HTR-8/SVneo (cell line): ENCODE results near the gene TP53BP2.
"Not testable (repeated sequence)": the region's sequence is repeated elsewhere in the genome, so short reads cannot be mapped to it uniquely, and the experiment has no call there.

ENCODE experiments used
- DNase-seq: peaks from one replicate; pipeline ENCODE4 v3.0.0; 2011; ENCODE audit warnings: low spot score, mixed read lengths; ENCODE audit not compliant: insufficient read length
- FAIRE-seq: peaks from 2 replicates; lab custom pipeline; 2011; peaks lifted over from hg19 to GRCh38; lab: Jason Lieb, UNC

The TP53BP2 gene

DNA sequence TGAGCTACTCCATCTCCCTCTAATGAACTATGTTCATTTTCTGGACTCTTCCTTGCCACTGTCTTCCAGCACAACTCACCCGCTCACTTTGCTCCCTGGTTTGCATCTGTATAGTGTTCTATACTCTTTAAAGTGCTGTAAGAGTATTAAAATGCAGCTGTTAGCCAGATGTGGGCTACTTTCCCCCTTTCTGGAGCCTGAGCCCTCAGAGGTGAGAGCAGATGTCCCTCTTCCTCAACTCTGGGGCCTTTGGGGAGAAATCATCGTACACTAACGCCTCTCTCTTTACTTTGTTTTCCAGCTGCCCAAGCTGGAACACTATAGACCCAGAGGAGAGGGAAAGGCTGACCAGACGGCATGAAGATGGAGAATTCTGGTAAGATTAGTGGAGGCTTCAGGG lies 94.1 kb downstream of the TP53BP2 start:
- DNase-seq: no peak
- no peak for FAIRE-seq

DNA sequence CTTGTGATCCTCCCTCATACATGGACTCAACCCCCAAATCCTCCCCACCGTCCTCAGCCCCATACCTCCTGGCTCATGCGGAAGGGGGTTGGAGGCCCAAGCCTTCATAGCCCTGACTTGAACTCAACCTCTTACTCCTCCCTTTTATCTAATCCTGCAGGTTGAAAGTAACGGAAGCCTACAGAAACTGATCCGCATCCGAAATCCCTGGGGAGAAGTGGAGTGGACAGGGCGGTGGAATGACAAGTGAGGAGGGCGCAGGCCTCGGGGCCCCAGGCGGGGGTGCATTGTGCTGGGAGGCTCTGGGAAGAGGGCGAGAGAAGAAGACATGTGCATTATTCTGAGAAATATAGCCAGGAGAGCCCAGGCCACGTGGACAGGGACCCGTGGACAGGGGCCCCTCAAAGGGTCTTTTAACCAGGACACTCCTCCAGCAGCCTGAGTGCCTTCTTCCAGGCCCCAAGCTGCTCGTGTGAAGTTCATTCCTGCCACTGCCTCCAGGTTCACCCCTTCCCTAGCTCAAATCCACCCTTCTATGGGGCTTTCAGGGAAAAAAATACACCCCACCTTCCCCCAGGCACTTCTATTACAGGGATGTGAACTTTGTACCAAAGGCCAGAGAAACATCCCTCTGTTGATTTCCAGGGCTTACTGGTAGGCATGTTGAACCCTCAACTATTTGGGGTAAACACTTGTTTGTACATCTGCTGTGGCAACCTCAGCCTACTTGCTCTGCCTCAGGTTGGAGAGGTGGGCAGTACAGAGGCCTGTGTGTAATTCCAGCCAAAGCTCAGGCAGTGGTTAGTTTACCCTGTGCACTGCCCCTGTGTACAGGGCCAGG lies 94.8 kb downstream of the TP53BP2 start:
- no peak for FAIRE-seq
- no peak for DNase-seq

DNA sequence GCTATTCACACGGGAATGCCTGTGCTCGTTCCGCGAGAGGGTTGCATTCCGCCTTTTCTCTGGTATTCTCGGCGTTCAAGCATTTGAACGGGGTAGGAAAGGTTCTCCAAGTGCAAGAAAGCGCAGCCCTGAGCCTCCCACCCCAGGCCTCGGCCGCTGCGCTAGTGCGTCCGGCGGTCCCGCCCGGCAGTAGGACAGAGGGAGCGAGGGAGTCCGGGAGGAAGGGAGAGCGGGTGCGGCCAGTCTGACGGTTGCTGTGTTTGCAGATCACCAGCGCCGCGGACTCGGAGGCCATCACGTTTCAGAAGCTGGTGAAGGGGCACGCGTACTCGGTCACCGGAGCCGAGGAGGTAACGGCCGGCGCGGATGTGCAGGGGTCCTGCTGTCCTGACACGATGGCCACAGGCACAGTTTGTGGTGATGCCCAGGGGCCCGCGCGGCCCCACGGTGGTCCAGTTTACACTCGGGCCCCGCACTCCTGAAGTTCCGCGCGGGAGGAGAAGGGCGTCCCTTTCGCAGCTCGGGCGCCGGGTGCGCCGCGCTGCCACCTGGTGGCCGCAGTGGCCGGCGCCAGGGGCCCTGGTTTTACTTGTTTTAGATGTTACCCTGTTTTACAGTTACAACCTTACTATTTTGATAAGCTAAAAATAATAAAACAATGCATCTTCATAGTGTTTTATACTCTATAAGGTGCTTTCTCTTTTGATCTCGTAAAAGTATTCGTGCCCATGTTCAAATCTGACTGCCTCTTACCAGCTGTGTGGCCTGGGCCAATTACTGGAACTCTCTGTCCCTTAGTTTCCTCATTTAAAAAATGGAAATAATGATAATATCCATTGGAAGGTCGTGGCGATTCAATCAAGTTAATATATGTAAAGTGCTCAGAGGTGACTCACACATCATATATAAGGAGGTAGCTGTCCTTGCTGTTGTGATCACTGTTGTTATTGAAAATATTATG lies 96.7 kb downstream of the TP53BP2 start:
- no peak for FAIRE-seq
- DNase-seq: no peak

DNA sequence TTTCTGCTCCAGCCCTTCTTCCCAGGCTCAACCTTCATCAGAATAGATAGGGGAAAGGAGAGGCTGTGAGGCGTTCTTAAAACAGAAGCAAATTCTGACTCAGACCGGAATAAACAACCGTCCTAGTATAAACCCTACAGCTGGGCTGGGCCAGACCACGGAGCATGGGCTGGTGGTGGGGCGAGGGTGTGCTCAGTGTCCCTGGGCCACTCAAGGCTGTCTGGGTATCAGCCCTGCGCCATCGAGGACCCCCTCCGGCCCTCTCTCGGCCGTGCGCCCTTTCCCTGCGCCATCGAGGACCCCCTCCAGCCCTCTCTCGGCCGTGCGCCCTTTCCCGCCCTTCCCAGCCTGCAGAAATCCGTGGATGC lies 97.4 kb downstream of the TP53BP2 start:
- no peak for DNase-seq
- no peak for FAIRE-seq

DNA sequence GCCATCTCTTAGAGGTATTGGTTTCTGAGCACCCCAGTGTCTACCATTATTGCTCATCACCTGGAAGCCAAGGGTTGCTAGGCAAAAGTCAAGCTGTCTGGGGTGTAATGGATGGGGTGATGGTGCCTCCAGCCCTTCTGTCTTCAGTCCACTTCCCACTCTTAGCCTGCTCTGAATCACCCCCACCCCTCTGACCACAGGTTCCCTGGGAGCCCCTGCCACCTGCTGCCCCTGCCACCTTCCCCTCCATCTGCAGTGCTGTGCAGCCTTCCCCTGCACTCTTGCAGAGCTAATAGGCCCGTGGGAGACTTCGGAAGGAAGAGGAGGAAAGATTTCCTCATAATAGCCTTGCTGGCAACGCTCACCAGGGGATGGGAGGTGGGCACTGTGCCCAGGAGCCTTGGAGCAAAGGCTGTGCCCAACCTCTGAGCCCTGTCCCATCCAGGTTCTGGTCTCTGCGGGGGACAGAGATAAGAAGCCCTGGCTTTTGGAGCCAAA lies 97.9 kb downstream of the TP53BP2 start:
- FAIRE-seq (no peak), DNase-seq (no peak)

DNA sequence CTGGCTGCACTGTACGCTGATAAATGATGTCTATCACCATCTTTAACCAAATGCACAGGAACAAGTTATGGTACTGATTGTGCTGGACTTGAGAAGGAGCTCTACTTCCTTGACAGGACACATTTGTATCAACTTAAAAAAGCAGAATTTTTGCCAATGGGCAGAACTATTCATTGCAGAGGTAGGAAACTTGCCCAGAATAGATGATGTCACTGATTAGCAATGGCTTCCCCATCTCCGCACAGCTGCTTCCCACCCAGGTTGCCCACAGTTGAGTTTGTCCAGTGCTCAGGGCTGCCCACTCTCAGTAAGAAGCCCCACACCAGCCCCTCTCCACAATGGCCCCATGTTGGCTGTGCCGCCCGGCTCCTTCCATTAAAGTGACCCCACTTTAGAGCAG lies 100.0 kb downstream of the TP53BP2 start:
- DNase-seq: no peak
- FAIRE-seq: no peak

DNA sequence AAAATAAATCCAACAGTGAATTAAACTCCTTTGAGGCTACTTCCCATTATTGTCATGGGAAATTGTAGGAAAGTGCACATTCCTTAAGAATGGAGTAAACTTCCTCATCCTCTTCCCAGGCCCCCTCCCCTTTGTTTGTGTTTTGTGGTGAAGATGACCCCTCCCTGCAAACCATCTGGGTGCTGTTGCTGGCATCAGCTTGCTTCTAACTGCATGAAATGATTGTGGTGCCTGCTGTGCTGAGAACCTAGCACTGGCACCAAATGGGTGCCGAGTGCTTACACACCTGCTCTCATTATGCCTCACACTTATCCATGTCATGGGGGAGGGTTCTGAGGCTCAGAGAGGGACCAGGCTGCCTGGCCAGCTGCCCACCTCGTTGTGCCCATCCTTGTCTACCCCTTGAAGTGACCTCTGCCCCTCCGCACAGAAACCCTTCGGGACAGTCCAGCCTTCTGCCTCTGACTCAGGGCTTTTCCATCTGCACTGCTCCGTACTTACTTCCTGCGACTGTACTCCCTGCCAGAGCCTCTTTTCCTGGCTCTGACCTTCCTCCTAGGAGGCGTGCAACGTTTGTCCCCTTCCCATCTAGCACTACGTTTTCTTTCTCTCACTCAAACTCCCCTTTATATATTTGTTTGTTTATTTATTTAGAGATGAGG lies 102.8 kb downstream of the TP53BP2 start:
- FAIRE-seq: no peak
- DNase-seq: no peak

DNA sequence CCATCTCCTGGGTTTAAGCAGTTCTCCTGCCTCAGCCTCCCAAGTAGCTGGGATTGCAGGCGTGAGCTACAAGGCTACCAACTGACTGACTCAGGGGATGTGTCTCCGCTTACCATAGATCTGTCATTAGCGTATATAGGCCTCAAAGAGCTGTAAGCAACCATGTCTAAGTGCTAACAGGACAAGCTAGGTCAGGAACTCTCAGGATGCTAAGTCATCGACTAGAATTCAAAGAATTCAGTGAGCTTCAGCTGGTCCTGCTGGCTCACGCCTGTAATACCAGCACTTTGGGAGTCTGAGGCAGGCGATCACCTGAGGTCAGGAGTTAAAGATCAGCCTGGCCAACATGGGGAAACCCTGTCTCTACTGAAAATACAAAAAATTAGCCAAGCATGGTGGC lies 103.9 kb downstream of the TP53BP2 start:
- FAIRE-seq: peak; percentile 84
- DNase-seq: peak; percentile 67

DNA sequence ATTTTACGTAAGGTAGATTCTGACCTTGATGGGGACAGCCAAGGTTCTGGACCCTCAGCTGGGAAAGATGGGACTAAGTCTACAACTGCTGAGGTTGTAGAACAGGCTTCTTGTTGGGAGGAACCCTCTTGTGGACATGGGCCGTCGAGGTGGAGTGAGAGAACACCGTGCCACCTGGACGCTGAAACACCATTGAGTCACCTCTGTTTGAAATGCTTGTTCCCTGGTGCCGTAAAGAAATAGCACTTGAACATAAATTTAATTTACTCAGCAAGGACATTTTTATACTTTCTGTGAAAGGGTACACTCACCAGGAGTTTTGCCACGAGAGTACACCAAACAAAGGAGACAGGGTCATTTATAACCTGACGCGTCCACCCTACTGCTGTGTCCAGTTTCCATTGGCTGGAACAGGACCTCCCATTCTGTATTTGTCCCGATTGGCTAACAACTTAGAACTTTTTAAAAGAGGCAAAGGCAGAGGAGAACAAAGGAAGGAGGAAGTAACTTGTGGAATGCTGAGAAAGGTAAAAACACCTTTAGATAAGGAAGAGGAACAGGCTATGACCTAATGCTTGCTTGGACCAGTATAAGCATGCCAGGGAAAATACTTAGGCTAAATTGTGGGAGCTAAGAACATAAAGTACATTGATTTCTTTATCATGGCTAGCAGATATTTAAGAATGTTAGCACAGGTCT lies 105.6 kb downstream of the TP53BP2 start:
- not testable (repeated sequence) for FAIRE-seq, DNase-seq

DNA sequence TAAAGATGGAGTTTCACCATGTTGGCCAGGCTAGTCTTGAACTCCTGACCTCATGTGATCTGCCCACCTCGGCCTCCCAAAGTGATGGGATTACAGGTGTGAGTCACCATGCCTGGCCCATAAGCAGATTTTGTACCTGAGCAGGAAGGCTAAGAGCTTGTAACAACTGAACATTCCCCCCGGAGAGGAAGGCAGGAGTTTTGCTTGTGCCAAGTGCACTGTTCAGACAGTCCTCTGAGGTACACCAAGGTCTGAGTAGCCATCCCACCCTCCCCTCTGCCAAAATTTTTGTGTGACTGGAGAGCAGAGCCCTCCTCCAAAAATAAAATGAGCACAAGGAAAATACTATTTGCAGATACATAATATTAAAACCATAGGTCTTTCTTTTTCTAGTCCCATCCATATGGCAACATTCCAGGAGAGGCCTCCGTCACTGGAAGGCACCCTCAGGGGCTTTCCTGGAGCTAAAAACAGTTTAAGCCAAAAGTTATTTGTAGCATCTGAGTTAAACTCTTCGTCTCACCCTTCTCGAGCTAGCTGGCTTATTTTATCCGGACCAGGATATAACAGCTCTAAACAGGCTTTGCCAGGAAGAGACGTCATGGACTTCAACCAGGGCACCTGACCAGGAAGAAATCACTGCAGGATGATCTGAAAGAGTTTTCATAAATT lies 106.2 kb downstream of the TP53BP2 start:
- DNase-seq (no peak), FAIRE-seq (no peak)

DNA sequence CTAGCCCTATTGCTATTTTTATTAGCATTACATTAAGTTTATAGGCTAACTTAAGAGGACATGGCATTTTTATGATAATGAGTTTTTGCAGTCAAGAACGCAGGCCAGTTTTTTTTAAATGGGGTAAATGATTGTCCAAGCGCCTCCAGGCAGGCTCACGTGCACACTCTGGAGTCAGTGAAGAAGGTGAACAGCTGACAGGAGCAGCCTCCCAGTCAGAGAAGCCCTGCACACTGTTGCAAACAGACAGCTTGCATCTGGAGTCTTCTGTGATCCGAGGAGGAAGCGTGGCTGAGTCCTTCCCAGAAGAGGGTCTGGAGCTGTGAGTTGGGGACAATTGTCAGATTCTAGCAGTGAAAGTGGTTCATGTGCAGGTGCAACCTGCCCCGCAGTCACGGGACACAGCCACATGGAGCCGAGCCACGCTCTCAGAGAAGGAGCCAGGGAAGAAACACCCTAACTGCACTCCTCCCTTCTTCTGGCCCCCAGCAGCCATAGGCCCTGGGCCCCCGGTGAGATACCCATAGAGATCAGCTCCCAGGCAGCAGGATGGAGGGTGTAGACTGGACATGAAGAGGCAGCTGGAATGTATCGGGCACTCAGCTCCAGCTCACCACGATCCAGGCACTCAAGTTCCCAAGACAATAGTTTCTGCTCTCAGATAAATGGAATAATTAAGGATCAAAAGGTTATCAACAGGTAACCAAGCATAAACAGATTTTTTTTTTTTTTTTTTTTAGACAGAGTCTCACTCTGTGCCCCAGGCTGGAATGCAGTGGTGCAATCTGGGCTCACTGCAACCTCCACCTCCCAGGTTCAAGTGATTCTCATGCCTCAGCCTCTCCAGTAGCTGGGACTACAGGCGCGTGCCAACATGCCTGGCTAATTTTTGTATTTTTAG lies 107.0 kb downstream of the TP53BP2 start:
- DNase-seq: no peak
- no peak for FAIRE-seq

DNA sequence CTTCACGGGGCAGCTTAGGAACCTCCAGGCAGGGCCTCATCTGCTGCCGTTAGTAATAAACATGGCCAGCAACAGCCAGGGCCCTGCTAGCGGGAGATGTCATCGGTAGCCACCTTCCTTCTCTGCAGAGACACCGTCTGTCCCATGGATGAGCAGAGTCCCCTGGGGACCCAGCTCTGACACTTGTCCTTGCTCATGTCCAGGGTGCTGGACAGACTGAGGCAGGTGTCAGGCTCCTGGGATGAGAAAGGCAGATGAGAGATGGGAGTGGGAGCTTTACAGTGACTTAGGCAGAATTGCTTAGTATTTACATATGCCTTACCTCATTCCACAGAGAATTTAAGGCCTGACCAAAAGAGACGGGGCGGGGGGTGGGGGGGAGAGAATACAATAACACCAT lies 108.4 kb downstream of the TP53BP2 start:
- no peak for FAIRE-seq
- DNase-seq: no peak

DNA sequence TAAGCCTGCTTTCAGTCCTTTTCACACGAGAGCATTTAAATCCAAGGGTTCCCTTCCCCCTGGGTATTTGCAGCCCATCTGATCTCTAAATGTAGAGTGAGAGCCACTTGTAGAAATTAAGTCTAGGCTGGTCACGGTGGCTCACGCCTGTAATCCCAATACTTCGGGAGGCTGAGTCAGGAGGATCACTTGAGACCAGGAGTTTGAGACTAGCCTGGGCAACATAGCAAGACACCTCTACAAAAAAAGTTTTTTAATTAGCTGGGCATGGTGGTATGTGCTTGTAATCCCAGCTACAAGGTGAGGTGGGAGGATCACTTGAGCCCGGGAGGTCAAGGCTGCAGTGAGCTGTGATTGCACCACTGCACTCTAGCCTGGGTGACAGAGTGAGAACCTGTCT lies 109.1 kb downstream of the TP53BP2 start:
- not testable (repeated sequence) for DNase-seq

DNA sequence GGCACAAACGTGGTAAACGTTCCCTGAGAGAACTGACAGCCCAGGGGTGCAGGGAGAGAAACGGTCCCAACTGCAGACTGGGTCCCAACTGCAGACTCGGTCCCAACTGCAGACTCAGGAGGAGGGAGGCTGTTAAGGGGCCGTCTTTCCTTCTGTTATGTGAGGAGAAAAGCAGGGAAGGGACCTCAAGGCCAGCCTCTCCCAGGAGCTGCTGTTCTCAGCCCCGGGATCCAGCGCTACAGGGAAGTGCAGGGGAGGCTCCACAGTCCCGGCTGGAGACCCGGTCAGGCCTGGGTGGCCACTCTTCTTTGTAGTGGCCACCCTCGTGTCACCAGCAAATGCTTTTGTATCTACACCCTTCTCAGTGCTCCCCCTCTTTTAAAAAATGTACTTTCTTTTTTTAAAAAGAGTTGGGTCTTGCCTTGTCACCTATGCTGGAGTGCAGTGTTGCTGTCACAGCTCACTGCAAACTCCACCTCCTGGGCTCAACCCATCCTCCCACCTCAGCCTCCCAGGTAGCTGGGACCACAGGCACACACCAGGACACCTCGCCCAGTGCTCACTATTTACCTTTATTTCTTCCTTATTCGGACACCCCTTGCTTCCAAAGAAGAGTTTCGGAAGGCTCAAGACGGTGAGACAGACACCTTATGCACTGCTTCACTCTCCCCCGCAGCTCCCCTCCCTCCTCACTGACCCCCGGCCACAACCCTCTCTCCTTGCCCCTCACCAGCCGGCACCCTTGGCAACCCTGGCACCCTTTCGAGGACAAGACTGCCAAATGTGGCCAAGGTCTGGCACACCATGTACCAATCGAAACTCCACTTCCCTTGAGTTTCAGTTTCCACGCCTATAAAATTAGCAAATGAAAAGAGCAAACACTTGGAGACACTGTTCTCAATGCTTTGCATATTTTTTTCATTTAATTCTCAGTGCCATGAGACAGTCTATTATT lies 111.6 kb downstream of the TP53BP2 start:
- no peak for DNase-seq
- FAIRE-seq: no peak

More for the DNA sequence above, 109.1 kb downstream of the TP53BP2 start:
- not testable (repeated sequence) for FAIRE-seq

DNA sequence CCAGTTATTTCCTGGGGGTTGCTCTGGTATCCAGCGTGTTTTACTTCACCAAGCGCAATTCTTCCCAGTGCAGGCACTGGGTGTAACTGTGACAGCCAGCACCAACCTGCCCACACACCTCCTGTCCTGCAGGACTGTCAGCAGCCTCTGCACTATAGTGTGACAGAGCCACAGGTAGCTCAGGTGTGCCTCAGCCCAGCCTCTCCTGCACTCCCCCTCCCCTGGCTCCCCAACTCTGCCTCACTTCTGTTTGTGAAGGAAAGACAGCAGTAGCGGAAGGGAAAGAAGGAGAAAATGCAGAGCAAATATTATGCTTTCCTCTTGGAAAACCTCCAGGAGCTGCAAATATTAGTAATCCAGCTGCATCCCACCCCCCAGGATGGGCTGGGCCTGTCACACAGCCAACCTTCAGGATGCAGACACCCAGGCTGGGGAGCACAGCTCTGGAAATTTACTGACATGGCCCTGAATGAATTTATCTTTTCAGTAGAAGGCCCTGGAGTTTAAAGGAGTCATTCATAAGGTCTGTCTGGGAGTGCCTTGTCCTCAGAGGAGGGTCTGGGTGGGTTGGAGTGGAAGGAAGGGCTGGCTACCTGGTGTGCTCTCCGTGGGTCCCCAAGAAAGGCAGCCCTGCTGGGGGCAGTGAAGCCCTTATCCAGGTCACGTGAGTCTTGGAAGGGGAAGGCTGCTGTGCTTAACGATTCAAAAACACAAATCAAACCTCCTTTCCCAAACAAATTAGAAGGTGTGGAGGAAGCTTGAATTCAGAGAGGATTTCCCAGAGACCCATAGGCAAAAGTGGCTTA lies 112.6 kb downstream of the TP53BP2 start:
- FAIRE-seq: no peak
- no peak for DNase-seq

DNA sequence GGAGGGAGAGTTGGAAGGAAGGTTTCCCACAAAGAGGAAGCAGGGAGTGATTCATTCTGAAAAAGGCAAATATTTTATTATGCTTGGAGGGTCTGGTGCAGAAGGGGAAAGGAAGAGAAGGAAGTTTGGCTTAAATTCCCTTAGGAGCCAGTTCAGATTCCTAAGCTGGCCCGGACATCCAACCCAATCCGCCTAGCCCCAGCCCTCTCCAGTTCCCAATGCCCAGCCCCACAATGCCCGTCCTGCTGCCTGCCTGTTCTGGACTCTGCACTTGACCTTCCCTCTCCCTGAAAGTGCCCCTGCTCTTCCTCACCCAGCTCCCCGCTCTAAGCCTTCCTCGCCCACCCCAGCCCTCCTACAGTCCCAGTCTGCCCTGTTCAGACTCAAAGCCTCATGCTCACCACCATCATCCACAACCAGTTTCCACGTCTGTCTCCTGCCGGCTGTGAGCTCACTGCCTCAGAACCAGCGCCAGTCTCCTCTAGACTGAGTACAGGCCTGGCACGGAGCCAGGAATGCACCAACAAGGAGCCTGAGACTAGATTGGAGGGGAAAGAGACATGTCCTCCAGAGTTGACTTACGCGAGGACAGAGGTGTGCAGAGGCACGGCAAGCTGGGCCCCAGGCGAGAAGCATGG lies 114.5 kb downstream of the TP53BP2 start:
- FAIRE-seq (no peak), DNase-seq (no peak)
